Retinal pigment epithelial cell (primary cell): Measurements from ENCODE around the gene LRRC34.

Experiments used
- DNase-seq: peaks from one replicate; pipeline ENCODE4 v3.0.0-alpha.2; 2010; ENCODE audit warnings: low read depth
- H3K4me3 ChIP-seq: 2 replicates; pipeline ENCODE4 v1.5.1; 2011; ENCODE audit warnings: mild to moderate bottlenecking, low read length, control low read depth, moderate library complexity
- TF ChIP-seq, protein P1 (sequence below): conservative IDR thresholded peaks from 2 replicates; pipeline ENCODE4 v1.5.1; 2011; ENCODE audit warnings: low read depth, low read length, control low read depth, inconsistent platforms

The LRRC34 gene

DNA sequence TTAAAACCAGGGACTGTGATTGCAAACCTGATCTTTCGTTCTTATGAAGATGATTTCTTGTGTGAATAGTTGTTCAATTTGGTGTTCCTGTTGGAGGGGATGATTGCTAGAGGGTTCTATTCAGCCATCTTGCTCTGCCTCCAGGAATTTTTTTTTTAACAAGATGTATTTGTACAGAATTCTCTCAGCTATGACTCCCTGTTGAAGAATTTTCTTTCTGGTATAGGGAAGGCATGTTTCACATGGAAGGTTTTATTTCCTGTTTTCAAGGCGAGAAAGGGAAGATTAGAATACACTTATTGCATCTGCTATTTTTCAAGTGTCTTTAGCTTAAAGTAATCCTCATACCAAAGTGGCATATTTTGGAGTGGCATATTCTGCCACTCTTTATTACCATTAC, 5.6 kb upstream of the LRRC34 start:
- TF ChIP-seq, protein P1, sequence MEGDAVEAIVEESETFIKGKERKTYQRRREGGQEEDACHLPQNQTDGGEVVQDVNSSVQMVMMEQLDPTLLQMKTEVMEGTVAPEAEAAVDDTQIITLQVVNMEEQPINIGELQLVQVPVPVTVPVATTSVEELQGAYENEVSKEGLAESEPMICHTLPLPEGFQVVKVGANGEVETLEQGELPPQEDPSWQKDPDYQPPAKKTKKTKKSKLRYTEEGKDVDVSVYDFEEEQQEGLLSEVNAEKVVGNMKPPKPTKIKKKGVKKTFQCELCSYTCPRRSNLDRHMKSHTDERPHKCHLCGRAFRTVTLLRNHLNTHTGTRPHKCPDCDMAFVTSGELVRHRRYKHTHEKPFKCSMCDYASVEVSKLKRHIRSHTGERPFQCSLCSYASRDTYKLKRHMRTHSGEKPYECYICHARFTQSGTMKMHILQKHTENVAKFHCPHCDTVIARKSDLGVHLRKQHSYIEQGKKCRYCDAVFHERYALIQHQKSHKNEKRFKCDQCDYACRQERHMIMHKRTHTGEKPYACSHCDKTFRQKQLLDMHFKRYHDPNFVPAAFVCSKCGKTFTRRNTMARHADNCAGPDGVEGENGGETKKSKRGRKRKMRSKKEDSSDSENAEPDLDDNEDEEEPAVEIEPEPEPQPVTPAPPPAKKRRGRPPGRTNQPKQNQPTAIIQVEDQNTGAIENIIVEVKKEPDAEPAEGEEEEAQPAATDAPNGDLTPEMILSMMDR = no peak
- no peak overlapping the region for H3K4me3 ChIP-seq
- no peak for DNase-seq

DNA sequence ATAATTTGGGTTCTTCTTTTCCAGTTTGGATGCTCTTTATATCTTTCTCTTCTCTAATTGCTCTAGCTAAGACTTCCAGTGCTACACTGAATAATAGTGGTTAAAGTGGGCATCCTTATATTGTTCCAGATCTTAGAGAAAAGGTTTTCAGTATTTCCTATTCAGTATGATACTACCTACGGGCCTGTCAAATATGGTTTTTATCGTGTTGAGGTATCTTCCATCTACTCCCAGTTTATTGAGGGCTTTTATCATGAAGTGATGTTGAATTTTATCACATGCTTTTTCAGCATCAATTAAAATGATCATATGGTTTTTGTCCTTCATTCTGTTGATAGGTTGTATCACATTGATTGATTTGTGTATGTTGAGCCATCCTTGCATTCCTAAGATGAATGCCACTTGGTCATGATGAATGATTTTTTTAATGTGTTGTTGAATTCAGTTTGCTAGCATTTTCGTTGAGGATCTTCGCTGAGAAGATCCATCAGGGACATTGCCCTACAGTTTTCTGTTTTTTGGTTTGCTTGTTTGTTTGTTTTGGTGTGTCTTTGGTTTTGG, 3.0 kb upstream of the LRRC34 start:
- TF ChIP-seq, protein P1 = no peak
- H3K4me3 ChIP-seq = no peak overlapping the region
- DNase-seq = no peak

DNA sequence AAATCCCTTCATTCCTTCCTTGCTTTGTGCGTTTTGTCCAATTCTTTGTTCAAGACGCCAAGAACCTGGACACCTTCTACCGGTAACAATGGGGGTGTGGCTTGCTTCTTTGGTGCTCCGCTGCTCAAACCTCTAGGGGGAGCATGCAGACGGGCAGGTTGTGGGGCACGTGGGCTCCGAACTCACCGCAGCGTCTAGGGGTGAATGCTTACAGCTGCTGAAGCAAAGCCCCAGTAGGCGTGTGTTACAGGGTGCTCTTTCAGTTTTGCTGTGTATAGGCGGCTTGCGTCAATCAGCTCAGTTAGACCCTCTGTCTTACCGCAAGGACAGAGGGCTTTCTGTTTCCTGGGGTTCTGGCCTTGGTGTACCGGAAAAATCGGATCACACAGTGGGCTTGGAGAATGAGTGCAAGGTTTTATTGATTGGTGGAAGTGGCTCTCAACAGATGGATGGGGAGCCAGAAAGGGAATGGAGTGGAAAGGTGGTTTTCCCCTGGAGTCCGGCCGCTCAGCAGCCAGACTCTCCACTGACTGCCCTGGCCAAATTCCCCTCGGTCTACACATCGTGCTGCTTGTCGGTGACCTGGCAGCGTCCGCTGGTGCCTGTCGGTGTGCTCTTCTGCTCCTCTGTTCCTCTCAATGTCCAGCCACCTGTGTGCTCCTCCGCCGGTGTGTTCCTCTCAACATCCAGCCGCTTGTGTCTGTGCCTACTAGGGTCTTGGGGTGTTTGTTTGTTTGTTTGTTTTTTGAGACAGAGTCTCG, 1.2 kb upstream of the LRRC34 start:
- TF ChIP-seq, protein P1 = peak; percentile 44
- H3K4me3 ChIP-seq = no peak overlapping the region
- DNase-seq = no peak

DNA sequence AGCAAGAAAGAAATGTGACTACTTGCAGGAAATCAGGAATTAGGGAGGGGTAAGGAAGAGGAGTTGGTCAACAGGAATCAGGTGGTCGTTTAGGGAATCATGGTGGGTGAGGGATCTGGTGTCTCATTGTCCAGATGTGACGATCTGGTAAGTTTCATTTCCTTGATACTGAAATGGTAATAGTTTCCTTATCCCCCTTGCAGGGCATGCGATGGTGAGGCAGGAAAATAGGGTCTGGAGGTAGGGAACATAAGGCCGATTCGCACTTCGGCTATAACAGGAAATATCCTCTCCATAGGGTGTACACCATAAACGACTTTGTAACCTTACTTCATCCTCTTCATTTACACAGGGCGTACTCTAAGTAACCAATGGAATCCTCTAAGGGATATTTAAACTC, 574 bp upstream of the LRRC34 start:
- no peak for DNase-seq
- H3K4me3 ChIP-seq = peak overlapping the region; percentile 63

DNA sequence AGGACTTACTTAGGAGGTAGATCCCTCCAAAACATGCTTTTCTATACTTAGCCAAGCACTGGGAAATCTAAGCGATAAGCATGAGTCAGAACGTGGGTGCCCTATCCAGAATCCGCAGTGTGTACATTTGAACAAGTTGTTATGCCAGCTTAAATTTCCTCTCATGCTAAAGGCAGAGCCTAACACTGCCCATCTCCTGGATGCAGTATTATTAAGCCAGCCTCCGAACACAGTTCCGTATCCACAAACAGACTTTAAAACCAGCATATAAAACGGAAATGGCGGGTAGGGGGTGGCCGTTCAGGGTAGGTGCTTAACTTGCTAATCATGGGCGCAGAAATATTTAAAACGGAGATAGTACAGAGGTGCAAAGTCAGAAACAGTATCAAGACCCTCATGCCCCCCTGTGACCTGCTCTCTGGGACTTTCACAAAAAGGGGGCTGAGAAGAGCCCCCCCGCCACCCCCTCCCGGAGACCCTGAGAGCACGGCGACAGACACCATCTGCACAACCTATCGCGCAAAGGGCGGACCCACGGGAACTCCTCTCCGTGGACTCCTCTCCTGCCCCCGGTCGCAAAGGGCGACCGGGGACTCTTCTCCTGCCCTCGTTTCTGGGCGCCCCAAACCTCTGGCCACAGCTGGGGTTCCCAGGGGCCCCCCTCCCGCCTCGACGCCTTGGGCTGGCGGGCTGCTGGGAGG, 923 bp downstream of the LRRC34 start:
- H3K4me3 ChIP-seq = peak overlapping the region; percentile 63
- TF ChIP-seq, protein P1 = no peak
- DNase-seq = peak; percentile 66

More for the DNA sequence above, 574 bp upstream of the LRRC34 start:
- TF ChIP-seq, protein P1 = no peak

DNA sequence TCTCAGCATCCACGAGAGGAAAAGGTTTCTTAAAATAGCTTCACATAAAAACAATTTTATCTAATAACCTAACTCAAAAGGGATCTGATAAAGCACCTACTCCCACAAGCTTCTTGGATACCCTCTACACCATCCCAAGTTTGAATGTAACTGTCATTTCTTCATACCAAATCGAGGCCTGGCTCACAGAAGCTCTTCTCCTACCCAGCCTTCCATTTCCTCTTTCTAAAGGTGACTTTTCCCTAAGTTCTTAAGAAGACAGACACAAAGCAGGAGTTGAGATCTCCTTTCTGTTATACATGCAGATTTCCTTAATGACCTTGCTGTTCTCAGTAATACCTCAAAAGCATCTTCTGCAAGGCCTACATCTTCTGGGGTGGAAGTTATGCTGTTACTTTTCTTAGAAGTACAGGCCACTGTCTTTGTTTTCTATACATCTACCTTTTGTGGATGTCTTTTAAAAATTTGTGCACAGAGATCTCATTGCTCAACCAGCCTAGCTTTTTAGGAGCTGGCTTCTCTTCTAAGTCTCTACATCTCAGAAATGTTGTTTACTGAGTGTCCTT, 3.4 kb downstream of the LRRC34 start:
- H3K4me3 ChIP-seq = no peak overlapping the region
- no peak for DNase-seq
- TF ChIP-seq, protein P1 = no peak
